ENCODE results near the gene QSOX1.
A peak's percentile ranks its signal among the peaks of the same experiment; 100 is the strongest.

The QSOX1 gene

DNA sequence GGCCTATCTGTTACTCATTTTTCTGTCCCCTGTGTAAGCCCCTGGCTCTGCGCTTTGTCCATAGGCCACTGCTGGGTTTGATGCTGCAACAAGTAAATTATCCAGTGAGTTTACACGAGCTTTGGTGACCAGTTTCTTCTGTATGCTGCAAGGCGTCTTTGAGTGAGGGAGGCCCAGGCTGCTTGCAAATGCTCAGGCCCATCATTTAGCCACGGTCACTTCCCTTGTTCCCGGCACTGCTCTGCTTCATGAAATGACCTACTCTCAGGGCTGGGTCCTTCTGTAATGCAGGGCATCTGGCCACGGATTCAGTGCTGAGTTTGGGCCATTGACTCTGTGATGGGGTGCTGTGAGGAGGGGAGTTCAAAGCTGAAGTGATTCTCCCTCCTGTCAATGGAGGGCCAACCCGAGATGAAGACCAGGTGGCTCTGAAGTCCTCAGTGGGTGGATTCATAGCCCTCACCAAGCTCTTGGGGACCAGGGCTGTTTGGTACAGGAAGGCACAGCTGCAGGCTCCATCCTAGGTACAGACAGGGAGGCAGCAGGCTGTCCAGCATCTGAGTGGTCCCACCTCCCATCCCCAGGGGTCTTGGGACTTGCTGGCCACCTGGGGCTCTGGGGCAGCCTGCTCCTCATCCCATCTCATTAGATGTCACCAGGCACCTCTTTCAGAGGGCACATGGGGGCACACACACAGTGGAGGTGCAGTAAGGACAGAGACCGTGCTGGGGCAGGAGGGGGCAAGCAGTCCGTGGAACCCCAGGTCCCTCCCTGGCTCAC lies 97.0 kb downstream of the QSOX1 start:
- DNase-seq (ENCODE audit: low spot score), result no peak

DNA sequence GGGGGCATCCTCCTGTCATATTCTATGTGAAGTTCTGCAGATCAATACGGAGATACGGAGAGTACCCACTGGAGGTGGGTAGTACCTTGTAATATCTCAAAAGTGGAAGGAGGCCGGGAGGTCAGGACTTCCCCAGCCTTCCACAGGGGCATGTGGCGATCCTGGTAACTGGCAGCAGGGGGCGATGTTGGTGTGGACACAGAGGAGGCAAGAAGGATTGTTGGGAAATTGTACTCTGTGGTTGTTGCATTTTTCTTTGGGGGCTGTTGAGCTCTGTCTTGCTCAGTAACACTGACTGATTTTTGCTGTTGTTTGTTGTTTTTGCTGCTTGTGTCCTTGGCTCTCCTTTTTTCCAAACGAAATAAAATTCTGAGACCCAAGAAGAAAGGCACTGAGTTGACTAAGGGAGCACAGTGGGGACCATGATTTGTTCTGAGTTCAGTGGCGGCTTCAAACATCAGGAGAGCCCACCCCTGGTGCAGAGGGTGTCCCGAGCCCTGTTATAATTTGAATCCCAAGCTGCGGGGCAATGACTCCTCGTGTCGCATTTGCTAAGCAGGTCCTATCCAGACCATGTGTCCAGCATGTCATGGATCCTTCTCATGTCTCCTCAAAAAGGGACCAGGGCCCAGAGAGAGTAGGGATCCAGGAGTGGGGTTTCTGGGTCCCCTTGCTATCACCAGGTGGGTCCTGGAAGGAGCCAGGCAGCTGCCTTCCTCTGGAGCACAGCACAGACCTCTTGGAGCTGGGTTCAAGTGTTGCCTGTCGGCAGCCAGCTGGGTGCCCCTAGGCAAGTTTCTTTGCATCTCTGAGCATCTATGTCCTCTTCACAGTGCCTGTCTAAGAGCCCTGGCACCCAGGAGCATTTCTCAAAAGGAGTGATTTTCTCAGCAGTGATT lies 98.2 kb downstream of the QSOX1 start:
- DNase-seq (ENCODE audit: low spot score), result peak; percentile 70

Measured in COLO829 (cell line).